Kidney tubule cell (primary cell): ENCODE data around the gene ATXN2.
"Not testable (repeated sequence)": the region's sequence is repeated elsewhere in the genome, so short reads cannot be mapped to it uniquely, and the experiment has no call there.

Experiments
- DNase-seq: peaks from one replicate; pipeline ENCODE4 v3.0.0-alpha.2; 2018; ENCODE audit warnings: low spot score

The ATXN2 gene, protein sequence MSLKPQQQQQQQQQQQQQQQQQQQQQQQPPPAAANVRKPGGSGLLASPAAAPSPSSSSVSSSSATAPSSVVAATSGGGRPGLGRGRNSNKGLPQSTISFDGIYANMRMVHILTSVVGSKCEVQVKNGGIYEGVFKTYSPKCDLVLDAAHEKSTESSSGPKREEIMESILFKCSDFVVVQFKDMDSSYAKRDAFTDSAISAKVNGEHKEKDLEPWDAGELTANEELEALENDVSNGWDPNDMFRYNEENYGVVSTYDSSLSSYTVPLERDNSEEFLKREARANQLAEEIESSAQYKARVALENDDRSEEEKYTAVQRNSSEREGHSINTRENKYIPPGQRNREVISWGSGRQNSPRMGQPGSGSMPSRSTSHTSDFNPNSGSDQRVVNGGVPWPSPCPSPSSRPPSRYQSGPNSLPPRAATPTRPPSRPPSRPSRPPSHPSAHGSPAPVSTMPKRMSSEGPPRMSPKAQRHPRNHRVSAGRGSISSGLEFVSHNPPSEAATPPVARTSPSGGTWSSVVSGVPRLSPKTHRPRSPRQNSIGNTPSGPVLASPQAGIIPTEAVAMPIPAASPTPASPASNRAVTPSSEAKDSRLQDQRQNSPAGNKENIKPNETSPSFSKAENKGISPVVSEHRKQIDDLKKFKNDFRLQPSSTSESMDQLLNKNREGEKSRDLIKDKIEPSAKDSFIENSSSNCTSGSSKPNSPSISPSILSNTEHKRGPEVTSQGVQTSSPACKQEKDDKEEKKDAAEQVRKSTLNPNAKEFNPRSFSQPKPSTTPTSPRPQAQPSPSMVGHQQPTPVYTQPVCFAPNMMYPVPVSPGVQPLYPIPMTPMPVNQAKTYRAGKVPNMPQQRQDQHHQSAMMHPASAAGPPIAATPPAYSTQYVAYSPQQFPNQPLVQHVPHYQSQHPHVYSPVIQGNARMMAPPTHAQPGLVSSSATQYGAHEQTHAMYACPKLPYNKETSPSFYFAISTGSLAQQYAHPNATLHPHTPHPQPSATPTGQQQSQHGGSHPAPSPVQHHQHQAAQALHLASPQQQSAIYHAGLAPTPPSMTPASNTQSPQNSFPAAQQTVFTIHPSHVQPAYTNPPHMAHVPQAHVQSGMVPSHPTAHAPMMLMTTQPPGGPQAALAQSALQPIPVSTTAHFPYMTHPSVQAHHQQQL

DNA sequence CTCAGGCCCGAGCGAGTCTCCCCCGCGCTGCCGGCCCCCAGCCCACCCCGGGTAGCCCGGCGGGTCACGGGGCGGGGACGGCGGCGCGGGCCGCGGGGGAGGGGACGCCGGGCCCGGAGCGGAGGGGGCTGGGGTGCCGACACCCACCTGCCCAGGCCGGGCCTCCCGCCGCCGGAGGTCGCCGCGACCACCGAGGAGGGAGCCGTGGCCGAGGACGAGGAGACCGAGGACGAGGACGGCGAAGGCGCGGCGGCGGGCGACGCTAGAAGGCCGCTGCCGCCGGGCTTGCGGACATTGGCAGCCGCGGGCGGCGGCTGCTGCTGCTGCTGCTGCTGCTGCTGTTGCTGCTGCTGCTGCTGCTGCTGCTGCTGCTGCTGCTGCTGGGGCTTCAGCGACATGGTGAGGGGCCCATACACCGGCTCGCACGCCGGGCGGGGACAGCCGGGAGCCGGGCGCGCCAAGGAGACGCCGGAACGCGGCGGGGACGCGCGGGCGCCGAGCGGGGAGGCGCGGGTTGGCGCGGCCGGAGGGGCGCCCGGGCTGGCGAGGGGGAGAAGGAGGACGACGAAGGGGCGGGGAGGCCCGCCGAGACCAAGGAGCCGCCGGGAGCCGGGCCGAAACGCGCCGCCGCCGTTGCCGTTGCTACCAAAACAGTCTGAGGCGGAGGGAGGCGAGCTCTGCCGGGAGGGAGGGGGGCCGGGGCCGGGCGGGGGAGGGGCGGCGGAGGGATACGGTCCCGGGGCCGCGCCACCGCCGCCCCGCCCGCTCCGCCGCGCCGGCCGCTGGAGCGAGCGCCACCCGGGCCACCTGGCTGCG is at the start of gene ATXN2:
TSS of gene ATXN2 (minus strand) at position 679 of the 816 bp plus-strand sequence. CDS start at position 398, 281 bp downstream.
- no peak for DNase-seq

DNA sequence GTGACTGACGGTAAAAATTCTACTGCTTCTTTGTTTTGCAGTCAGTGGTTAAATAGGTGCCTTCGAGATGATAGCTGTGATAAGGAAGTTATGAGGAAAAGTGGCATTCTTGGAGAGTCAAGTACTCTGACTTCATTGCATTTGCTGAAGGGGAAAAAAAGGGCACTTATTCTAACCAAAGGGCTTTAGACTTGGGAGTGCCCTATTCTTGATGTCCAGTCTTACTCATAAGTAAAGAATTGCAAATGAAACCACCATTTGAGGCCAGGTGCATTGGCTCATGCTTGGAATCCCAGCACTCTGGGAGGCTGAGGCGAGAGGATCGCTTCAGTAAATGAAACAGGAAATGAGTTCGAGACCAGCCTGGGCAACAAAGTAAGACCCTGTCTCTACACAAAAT is 46.3 kb upstream of the ATXN2 start:
- DNase-seq, result peak; percentile 86

DNA sequence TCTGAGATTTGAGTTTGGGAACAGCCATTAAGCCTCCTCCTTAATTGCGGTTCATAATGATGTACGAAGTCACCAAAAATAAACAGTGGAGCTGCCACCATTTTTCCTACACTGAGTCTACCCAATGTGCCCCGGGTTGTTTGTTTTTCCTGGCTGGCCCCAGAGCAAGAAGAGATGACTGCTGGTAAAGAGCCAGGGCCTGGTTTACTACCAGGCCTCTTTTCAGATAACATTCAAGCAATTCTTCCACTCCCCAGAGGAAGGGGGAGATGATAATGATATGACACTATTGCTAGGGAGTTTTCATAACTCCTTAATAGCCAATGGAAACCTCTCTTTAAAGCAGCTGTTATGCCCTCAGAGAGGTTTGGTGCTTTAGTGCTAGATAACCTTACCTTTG is 44.3 kb upstream of the ATXN2 start:
- no peak for DNase-seq

DNA sequence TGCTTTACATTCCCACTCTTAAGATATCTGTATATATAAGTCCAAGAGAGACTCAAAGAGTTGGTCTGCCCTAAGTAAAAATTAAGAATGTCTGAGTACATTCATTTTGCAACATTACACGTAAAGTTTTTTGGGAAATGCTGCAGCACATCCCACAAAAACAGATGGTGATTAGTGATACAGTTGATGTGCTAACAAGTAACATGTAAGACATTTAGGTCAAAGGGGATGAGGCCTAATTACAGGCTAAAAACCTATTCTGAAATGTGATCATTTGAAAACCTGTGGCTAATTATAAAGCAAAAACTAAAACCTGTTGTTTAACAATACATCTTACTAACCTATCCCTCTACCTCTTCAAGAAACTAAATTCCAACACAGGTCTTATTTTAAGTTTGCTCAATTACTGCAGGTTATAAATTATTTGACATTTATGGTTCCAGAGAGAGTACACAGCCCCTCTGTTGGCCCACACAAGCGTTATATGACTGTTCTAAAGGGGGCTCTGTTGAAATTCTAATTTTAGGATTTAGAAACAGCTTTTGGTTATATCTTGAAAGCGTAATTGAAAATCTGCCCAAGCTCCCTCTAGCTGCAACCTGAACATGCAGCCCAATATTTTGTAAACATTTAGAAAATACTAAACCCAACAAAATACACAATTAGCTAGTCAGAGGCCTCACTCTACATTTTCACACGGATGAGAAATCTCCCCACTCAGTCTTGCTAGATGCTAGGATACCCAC is 43.7 kb upstream of the ATXN2 start:
- no peak for DNase-seq

DNA sequence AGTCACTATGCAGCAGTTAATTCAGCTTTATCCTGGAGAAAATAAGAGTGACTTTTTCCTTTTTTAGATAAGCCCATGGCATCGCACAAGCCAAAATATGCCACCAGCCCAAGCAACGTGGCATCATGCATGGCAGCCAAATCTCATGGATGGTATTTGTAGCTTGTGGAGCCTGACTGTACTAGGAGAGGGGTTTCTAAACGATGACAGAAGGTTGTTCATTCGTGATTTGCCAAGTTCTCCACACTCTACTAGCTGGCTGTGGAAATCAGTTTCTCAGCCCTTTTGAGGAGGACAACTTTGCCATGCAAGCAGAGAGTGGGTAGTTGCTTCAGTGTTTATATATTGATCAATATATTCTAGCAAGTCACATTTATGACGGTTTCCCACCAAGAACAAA is 41.4 kb upstream of the ATXN2 start:
- no peak for DNase-seq

DNA sequence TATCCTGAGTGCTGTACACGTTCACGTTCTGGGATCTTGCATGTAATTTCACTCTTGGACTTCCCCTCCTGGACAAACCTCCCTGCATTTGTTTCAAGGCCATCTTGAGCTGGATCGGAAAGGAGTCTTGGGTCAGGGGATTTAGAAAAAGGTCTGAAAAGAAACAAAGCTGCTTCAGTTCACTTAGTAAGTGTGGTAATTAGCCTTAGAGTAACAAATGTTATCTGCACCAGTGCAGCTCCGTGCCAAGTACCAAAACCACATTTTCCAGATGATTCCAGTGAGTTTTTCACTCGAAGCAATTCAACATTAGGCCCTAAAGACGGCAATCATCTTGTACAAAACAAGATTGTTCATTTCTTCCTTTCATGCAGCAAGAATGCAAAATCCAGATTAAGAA is 39.4 kb upstream of the ATXN2 start:
- no peak for DNase-seq

DNA sequence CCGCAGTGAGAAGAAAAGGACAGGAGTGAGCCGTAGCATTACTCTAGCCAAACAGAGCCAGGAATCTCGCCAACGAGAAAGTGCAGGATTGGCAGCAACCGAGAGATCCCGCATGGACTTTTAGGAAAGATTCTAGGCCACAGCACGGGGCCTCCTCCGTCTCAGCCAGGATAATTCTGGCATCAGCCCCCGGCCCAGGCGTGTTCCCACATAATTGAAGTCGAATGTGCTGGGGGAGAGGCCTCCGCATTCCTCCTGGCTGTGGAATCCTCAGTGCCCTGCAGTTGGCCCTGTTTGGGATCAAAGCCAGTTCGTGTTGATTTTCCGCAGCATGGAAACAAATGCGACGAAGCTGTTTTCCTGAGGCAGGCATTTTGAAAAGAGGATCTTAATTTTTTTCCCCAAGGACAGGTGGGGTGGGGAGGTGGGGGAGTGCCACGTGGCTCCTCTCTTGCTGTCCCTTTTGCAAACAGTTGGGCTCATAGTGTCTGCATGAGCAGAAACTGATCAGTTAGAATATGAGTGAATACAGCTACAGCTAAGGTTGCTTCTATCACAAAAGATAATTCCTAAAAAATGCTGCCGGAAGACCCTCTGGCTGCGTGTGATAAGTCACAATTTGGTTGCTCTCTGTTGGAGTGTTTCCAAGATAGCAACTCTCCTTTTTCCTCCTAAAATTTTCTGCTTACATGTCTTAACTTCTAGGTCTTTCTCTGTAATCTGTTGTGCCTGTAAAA is 37.3 kb upstream of the ATXN2 start:
- DNase-seq, result no peak

DNA sequence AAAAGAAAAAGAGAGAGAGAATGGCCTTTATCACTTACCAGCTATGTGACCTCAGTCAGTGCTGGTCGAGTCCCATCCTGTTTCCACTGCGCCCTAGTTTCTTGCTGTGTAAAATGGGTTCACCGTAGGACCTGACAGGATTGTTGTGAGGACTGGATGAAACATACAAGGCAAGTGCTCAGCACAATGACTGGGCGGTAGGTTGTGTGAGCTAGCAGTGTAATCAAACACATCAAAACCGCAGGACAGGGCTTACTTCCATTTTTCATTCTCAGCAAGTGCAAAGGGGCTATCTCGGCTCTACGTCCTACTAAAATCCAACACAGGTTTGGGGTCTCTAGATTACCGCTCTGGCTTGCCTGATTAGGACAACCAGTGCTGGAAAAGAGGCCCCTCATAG is 36.4 kb upstream of the ATXN2 start:
- DNase-seq, result no peak

DNA sequence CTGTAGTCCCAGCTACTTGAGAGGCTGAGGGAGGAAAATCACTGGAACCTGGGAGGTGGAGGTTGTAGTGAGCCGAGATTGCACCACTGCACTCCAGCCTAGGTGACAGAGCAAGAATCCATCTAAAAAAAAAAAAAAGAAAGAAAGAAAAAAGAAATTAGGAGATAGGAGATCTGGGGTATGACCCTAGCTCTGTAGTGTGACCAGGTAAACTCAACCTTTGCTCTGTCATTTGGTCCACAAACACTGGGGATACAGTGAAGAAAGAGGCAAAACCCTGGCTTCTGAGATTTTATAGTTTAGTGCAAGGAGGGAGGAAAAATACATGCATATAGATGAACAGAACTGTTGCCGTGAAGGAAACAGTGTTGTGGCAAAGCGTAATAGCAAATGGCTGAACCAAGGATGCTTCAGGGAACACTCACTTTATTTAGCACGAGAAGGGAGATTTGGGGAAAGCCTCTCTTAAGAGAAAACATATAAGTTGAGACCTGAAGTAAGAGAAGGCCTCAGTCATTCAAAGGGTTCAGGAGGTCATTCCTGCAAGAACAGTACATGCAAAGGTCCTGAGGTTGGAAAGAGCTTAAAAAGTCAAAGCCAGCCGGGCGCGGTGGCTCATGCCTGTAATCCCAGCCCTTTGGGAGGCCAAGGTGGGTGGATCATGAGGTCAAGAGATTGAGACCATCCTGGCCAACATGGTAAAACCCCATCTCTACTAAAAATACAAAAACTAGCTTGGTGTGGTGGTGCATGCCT is 29.6 kb upstream of the ATXN2 start:
- DNase-seq, result no peak

DNA sequence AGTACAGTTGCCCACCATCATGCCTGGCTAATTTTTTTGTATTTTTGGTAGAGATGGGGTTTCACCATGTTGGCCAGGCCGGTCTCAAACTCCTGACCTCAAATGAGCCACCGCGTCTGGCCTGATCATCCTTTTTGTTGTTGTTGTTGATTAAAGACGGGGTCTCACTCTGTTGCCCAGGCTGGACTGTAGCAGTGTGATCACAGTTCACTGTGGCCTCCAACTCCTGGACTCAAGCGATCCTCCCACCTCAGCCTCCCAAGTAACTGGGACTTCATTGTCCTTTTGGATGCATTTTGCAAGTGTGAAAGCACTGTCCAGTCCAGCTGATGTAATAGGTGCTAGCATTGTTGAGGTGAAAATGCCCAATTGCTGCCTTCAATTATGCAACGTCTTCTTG is 27.1 kb upstream of the ATXN2 start:
- no peak for DNase-seq

DNA sequence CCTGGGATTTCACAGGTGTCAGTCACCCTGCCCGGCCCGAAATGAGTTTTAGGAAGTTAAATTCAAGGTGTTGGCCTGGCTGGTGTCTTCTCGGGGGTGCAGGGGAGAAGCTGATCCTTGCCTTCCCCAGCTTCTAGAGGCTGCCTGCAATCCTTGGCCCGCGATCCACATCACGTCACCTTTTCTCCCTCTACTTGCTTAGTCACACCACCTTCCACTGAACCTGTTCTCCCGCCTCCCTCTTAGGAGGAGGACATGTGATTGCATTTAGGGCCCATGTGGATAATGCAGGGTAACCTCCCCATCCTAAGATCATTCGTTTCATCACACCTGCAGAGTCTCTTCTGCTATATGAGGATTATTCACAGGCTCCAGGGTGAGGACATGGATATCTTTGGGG is 25.4 kb upstream of the ATXN2 start:
- peak; percentile 16 for DNase-seq

DNA sequence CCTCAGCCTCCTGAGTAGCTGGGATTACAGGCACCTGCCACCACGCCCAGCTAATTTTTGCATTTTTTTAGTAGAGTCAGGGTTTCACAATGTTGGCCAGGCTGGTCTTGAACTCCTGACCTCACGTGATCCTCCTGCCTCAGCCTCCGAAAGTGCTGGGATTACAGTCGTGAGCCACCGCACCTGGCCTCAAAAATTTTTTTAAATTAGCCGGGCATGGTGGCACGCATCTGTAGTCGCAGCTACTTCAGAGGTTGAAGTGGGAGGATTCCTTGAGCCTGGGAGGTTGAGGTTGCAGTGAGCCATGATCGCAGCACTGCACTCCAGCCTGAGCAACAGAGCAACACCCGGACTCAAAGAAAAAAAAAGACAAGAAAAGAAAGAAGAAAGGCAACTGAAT is 18.7 kb upstream of the ATXN2 start:
- DNase-seq, result not testable (repeated sequence)

DNA sequence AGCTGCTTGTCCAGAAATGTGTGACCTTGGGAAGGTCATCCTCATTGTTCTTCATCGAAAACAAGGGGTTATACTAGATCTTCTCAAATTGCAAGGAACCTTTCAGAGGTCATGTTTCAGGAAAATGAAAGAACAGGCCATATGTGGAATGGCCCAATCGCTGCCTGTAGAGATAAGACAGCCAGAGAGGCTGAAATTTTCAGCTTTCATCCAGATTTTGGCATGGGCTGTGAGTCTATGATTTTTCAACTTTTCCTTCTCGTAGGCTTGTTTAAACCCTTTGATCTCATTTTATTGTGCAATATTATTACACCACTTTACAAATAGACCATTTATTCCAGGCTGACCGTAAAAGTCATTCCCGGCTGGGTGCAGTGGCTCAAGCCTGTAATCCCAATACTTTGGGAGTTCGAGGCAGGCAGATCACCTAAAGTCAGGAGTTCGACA is 17.1 kb upstream of the ATXN2 start:
- DNase-seq, result no peak

DNA sequence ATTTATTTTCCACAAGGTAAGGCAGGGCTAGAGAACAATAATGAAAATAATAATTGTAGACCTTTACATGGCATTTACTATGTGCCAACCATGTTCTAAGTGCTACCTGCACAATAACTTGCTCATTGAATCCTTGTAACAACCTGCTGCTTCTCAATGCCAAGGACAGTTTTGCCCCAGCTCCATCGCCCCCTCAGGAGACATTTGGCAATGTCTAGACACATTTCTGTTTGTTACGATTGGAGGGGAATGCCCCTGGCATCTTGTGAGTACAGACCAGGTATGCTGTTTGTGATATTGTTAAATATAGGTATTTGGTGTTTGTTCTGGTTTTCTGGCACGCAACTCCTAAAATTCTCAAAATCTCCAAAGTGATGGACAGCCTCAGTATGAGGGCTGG is 8.1 kb upstream of the ATXN2 start:
- DNase-seq, result no peak

DNA sequence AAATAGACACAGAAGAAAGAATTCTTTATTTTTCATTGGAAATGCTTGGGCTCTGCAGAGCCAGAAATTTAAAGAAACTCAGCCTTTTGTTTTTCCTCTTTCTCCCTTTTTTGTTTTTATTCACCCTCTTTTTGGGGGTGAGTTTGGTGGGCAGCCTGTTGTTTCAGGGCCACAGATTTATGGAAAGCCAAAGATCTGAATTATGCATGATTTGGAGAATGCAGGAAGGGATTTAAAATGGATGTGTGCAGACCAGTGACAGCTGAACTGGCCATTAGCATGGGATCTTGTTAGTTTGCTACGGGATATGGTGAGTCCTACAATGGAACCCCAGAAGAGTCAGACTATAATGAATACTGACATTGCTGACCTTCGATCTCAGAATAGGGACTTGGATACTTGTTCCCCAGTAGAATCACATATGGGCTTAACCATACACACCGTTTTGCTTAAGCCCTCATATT is 7.7 kb upstream of the ATXN2 start:
- DNase-seq, result no peak

DNA sequence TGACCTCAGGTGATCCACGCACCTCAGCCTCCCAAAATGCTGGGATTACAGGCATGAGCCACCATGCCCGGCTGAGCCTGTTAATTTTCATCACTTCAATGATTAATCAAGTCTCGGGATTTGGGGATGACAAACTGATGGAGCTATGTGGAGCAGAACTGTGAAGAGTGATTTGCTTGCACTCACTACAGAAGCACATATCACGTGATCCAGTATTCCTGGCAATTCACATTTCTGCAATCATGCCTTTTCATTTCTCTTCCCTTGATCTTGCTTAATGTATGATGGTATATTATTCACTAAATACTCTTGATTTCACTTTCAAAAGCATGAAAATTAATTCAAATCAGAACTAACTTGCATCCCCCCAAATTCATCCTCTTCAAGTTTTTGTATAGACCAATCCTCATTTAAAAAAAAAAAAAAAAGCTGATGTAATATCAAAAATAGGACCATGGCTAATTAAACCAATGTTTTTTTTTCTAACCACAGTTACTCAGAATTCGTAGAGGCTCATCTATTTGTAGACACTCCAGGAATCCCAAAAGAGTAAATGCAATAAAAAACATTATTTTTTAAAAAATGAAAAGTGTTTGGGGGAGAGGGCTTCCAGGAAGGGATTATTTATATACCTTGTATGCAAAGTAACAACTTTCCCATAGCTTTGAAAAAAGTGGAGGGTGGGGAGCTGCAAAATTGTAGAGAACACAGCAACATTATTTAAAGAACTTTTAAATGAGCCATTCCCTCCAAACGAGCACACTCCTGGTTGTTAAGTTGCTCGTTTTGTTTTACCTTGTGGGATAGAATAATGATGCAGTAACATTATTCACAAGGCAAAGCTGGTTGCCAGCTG is 7.0 kb upstream of the ATXN2 start:
- peak; percentile 19 for DNase-seq

DNA sequence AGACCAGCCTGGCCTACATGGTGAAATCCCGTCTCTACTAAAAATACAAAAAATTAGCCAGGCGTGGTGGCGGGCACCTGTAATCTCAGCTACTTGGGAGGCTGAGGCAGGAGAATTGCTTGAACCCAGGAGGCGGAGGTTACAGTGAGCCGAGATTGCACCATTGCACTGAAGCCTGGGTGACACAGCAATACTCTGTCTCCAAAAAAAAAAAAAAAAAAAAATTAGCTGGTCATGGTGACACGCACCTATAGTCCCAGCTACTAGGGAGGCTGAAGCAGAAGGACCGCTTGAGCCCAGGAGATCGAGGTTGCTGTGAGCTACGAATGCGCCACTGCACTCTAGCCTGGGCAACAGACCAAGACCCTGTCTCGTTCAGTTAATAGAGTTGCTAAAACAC is 3.7 kb upstream of the ATXN2 start:
- DNase-seq, result not testable (repeated sequence)

DNA sequence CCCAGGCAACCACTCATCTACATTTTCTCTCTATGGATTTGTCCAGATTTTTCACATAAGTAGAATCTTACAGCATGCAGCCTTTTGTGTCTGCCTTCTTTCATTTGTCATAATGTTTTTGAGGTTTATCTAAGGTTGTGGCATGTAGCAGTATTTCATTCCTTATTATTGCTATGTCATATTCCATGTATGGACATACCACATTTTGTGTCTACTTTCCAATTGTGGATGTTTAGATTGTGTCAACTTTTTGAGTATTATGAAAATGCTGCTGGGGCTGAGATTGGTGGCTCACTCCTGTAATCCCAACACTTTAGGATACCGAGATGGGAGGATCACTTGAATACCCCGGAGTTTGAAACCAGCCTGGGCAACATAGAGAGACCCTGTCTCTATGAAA is 3.2 kb upstream of the ATXN2 start:
- no peak for DNase-seq
